HG03060 (cell line): ENCODE results near the gene CMKLR1.

ENCODE experiments used
- ATAC-seq: cut with Tn5 transposase; IDR thresholded peaks from one replicate; pipeline ENCODE4 v1.9.1; 2021; ENCODE audit warnings: low read depth, moderate number of reproducible peaks; ENCODE audit not compliant: unreplicated experiment

CMKLR1 gene

GRCh38 chr12:108363565-108363964, 24.5 kb upstream of the CMKLR1 start:
- no peak for ATAC-seq

- no peak for ATAC-seq
These were observed 24.1 kb upstream of the CMKLR1 start for GRCh38 chr12:108363165-108363564.

GRCh38 chr12:108361606-108362005, 22.5 kb upstream of the CMKLR1 start:
- no peak for ATAC-seq

GRCh38 chr12:108360487-108360886, 21.4 kb upstream of the CMKLR1 start:
- peak; percentile 66 for ATAC-seq

GRCh38 chr12:108360057-108360456, 20.9 kb upstream of the CMKLR1 start:
- ATAC-seq: no peak

GRCh38 chr12:108358580-108358965, 19.5 kb upstream of the CMKLR1 start:
- no peak for ATAC-seq

GRCh38 chr12:108357834-108358579, 18.9 kb upstream of the CMKLR1 start:
- no peak for ATAC-seq

GRCh38 chr12:108356835-108357806, 18.0 kb upstream of the CMKLR1 start:
- ATAC-seq: no peak

GRCh38 chr12:108355069-108355468, 16.0 kb upstream of the CMKLR1 start:
- ATAC-seq: no peak

- ATAC-seq: no peak
These were observed 13.5 kb upstream of the CMKLR1 start for GRCh38 chr12:108352591-108352990.

GRCh38 chr12:108350511-108350910, 11.4 kb upstream of the CMKLR1 start:
- no peak for ATAC-seq

- ATAC-seq: no peak
These were observed 10.2 kb upstream of the CMKLR1 start for GRCh38 chr12:108349278-108349688.

- ATAC-seq: no peak
These were observed 9.7 kb upstream of the CMKLR1 start for GRCh38 chr12:108348842-108349241.

- no peak for ATAC-seq
These were observed 7.9 kb upstream of the CMKLR1 start for GRCh38 chr12:108346727-108347710.

- no peak for ATAC-seq
These were observed 6.9 kb upstream of the CMKLR1 start for GRCh38 chr12:108345716-108346633.

- ATAC-seq: no peak
These were observed 3.9 kb upstream of the CMKLR1 start for GRCh38 chr12:108342985-108343384.

- no peak for ATAC-seq
These were observed 3.0 kb upstream of the CMKLR1 start for GRCh38 chr12:108341854-108342847.

- no peak for ATAC-seq
These were observed 2.2 kb upstream of the CMKLR1 start for GRCh38 chr12:108341356-108341755.
